Uterus (tissue), 4 donors: Measurements from ENCODE around the gene OR10V1. TPM values are rescaled to one million over a fixed set of nuclear protein-coding genes. Genes with fewer than 3 reads are reported as not detected.
"Not testable (repeated sequence)": the region's sequence is repeated elsewhere in the genome, so short reads cannot be mapped to it uniquely, and the experiment has no call there.

Experiments
- DNase-seq, 2 donors: peaks; one replicate each; pipeline ENCODE4 v3.0.0-alpha.2; 2019 to 2020
- H3K27ac ChIP-seq, 2 donors: fragments of 200-600 bp; sonication (generic); 1 replicate in 1 of 2; 2 replicates in 1 of 2; pipeline ENCODE4 v1.5.1; 2016 to 2018
- H3K27me3 ChIP-seq, 2 donors: fragments of 200-600 bp; sonication (generic); one replicate each; pipeline ENCODE4 v1.5.1; 2018 to 2019; ENCODE audit warnings: control low read depth in 1 of 2
- H3K36me3 ChIP-seq, 2 donors: fragments of 200-600 bp; sonication (generic); one replicate each; pipeline ENCODE4 v1.5.1; 2019; ENCODE audit warnings: control low read depth in 1 of 2
- H3K4me1 ChIP-seq, 2 donors: fragments of 200-600 bp; sonication (generic); one replicate each; pipeline ENCODE4 v1.5.1; 2018 to 2019; ENCODE audit warnings: control low read depth in 1 of 2
- H3K4me3 ChIP-seq, 2 donors: fragments of 200-600 bp; sonication (generic); 1 replicate in 1 of 2; 2 replicates in 1 of 2; pipeline ENCODE4 v1.5.1; 2018 to 2019; ENCODE audit warnings: mild to moderate bottlenecking in 1 of 2
- H3K9me3 ChIP-seq, 2 donors: fragments of 200-600 bp; sonication (generic); one replicate each; pipeline ENCODE4 v1.5.1; 2019; ENCODE audit warnings: control low read depth in 1 of 2
- POLR2A ChIP-seq, 2 donors: fragments of 450-650 bp; IDR thresholded peaks; one replicate each; pipeline ENCODE4 v1.6.1; 2016; ENCODE audit warnings: antibody characterized with exemption in 2 of 2, mild to moderate bottlenecking in 1 of 2, moderate library complexity in 1 of 2
- intact Hi-C: fragments of 100-400 bp; cut with DNase I; formaldehyde crosslinking; loops from one replicate; pipeline ENCODE4 v1.15.1; 2023; ENCODE audit warnings: low total_unique reads
- total RNA-seq, 4 donors: library from RNA; depleted of rRNA in 3 of 4; stranded (reverse); fragments of >200 nt in 3 of 4; gene quantifications; one replicate each; pipeline versions ENCODE4 v1.1.0 to v1.2.4, GENCODE V29; 2014 to 2023
- TF ChIP-seq, protein P1 (sequence below), 4 experiments: fragments of 200-600 bp in 2 of 4; fragments of 450-650 bp in 2 of 4; sonication (generic) in 2 of 4; IDR thresholded peaks; one replicate each; pipeline ENCODE4 v1.5.1; 2016 to 2019; ENCODE audit warnings: antibody characterized with exemption in 4 of 4, mild to moderate bottlenecking in 2 of 4, moderate library complexity in 1 of 4
- donor health status: DM: yes; HTN: yes; CAD: no.

Gene OR10V1
- total RNA-seq, 4 donors from 2014 or later = not detected

- H3K4me3 ChIP-seq = no peak overlapping the region
- intact Hi-C loops = no loop called here
- no peaks in the 10 kb centered on the region for H3K27me3 ChIP-seq
- no peaks in the 10 kb centered on the region for H3K9me3 ChIP-seq
- H3K4me1 ChIP-seq = no peaks in the 10 kb centered on the region
- no peak for DNase-seq
- no peak for TF ChIP-seq POLR2A (IDR thresholded peaks at IDR 0.05)
- TF ChIP-seq, protein P1, sequence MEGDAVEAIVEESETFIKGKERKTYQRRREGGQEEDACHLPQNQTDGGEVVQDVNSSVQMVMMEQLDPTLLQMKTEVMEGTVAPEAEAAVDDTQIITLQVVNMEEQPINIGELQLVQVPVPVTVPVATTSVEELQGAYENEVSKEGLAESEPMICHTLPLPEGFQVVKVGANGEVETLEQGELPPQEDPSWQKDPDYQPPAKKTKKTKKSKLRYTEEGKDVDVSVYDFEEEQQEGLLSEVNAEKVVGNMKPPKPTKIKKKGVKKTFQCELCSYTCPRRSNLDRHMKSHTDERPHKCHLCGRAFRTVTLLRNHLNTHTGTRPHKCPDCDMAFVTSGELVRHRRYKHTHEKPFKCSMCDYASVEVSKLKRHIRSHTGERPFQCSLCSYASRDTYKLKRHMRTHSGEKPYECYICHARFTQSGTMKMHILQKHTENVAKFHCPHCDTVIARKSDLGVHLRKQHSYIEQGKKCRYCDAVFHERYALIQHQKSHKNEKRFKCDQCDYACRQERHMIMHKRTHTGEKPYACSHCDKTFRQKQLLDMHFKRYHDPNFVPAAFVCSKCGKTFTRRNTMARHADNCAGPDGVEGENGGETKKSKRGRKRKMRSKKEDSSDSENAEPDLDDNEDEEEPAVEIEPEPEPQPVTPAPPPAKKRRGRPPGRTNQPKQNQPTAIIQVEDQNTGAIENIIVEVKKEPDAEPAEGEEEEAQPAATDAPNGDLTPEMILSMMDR (IDR thresholded peaks at IDR 0.05) = no peak
- H3K36me3 ChIP-seq = no peaks in the 10 kb centered on the region
- H3K27ac ChIP-seq = no peak overlapping the region
Observed at GRCh38 chr11:59710136-59710847, 3.4 kb downstream of the OR10V1 start.

DNA sequence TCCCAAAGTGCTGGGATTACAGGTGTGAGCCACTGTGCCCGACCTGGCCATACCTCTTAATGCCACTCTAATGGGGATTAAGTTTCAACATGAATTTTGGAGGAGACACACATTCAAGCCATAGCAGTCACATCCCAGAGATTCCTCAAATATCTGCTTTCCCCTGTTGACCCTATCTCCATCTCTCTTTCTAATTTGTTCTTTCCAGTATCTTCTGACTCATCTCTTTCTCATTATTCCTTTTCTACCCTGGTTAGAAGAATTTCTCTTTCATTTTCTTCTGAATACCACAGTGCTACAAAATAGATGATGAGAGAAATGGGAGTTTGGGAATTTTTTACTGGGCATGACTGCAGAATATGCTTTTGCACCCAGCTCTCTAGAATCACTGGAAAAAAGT, 5.1 kb downstream of the OR10V1 start:
- H3K4me1 ChIP-seq = no peaks in the 10 kb centered on the region
- TF ChIP-seq POLR2A (IDR thresholded peaks at IDR 0.05) = no peak
- TF ChIP-seq, protein P1 (IDR thresholded peaks at IDR 0.05) = no peak
- no peak overlapping the region for H3K27ac ChIP-seq
- no peaks in the 10 kb centered on the region for H3K27me3 ChIP-seq
- H3K9me3 ChIP-seq = no peaks in the 10 kb centered on the region
- no peaks in the 10 kb centered on the region for H3K36me3 ChIP-seq
- no peak for DNase-seq
- intact Hi-C loops = no loop called here
- H3K4me3 ChIP-seq = no peak overlapping the region

GRCh38 chr11:59707371-59707770, 6.3 kb downstream of the OR10V1 start:
- Histone ChIP-seq H3K4me1 (no peaks in the 10 kb centered on the region), H3K4me3 (no peak overlapping the region), H3K27me3 (no peaks in the 10 kb centered on the region), H3K36me3 (no peaks in the 10 kb centered on the region), H3K9me3 (no peaks in the 10 kb centered on the region), H3K27ac (no peak overlapping the region)
- intact Hi-C loops = no loop called here
- no peak for DNase-seq
- TF ChIP-seq, protein P1 (IDR thresholded peaks at IDR 0.05) = no peak
- TF ChIP-seq POLR2A (IDR thresholded peaks at IDR 0.05) = no peak

DNA sequence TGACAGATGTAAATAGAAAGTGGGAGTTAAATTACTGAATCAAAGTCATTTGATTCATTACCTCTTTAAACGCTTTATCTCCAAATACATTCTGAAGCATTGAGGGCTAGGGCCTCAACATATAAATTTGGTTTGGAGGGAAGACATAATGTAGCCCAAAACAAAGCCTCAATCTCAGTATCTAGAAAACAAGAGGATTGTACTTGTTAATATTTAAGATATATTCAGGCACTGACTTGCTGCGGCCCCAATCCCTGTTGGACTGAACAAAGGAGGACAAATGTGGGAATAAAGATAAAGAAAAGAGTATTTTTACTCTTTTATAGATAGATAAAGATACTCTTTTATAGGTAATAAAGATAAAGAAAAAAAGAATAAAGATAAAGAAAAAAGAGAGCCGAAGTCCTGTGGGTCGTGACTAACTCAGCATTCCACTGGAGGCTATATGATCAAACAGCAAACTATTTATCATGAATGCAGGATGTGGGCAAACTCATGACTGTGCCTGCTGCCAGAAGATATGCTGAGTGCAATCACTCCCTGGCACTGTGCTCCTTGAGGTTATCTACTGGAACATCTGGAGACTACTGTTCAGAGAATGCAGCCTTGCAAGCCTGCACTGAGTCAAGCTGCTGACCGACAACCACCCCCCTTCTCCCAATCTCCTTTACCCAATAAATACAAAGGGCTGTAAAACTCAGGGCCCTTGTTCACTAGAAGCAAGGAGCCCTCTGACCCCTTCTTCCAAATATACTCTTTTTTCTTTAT, 6.9 kb downstream of the OR10V1 start:
- Histone ChIP-seq H3K27me3 (no peaks in the 10 kb centered on the region), H3K36me3 (no peaks in the 10 kb centered on the region), H3K27ac (no peak overlapping the region), H3K9me3 (no peaks in the 10 kb centered on the region), H3K4me1 (no peaks in the 10 kb centered on the region), H3K4me3 (no peak overlapping the region)
- intact Hi-C loops = no loop called here
- TF ChIP-seq POLR2A (IDR thresholded peaks at IDR 0.05) = no peak
- TF ChIP-seq, protein P1 (IDR thresholded peaks at IDR 0.05) = no peak
- DNase-seq = no peak

DNA sequence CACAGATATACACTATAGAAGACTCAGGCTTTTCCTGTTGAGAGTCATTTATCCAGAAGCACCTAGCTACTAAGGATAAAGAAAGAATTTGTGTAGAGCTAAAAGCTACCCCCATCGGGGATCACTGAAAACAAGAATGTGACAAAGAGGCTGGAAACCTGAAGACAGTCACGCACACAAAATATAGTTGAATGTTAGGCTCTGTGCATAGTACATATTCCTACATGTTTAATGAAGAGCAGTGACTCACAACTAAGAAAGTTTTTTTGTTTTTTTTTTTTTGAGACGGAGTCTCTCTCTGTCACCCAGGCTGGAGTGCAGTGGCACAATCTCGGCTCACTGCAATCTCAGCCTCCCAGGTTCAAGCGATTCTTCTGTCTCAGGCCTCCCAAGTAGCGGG, 8.4 kb downstream of the OR10V1 start:
- H3K36me3 ChIP-seq = no peaks in the 10 kb centered on the region
- intact Hi-C loops = no loop called here
- DNase-seq = no peak
- H3K9me3 ChIP-seq = no peaks in the 10 kb centered on the region
- no peaks in the 10 kb centered on the region for H3K27me3 ChIP-seq
- H3K27ac ChIP-seq = no peak overlapping the region
- H3K4me3 ChIP-seq = no peak overlapping the region
- TF ChIP-seq, protein P1 (IDR thresholded peaks at IDR 0.05) = no peak
- no peak for TF ChIP-seq POLR2A (IDR thresholded peaks at IDR 0.05)
- no peaks in the 10 kb centered on the region for H3K4me1 ChIP-seq

DNA sequence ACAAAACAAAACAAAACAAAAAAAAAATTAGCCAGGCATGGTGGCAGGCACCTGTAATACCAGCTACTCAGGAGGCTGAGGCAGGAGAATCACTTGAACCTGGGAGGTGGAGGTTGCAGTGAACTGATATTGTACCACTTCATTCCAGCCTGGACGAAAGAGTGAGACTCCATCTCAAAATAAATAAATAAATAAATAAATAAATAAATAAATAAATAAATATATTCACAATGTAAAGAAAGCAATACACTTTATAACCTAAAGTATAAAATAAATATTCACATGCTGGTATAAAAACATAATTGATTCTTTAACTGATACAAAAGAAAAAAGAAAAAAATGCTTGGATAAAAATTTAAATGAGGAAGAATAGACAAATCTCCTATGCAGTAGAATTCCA, 10.1 kb downstream of the OR10V1 start:
- H3K27ac ChIP-seq, H3K27me3 ChIP-seq, H3K4me1 ChIP-seq, H3K36me3 ChIP-seq, H3K4me3 ChIP-seq, H3K9me3 ChIP-seq, intact Hi-C loops, DNase-seq: not testable (repeated sequence)

GRCh38 chr11:59700157-59700556, 13.5 kb downstream of the OR10V1 start:
- H3K4me3 ChIP-seq, DNase-seq, H3K27ac ChIP-seq, H3K9me3 ChIP-seq, intact Hi-C loops, H3K36me3 ChIP-seq, H3K4me1 ChIP-seq, H3K27me3 ChIP-seq: not testable (repeated sequence)
